HepG2 (cell line): Measurements from ENCODE around the gene SEC61G. TPM values are rescaled to one million over a fixed set of nuclear protein-coding genes. Genes with fewer than 3 reads are reported as not detected.

Experiments used
- ATF1 ChIP-seq: IDR thresholded peaks from 2 replicates; pipeline ENCODE4 v1.6.1; 2016; ENCODE audit warnings: mild to moderate bottlenecking, control low read depth
- ATF7 ChIP-seq, 2 experiments: fragments of 450-650 bp in 1 of 2; sonication (generic) in 1 of 2; formaldehyde crosslinking in 1 of 2; IDR thresholded peaks; 2 replicates each; pipeline versions ENCODE4 v1.4.0 to v1.6.1; 2016 to 2020; ENCODE audit warnings: antibody characterized with exemption in 1 of 2, mild to moderate bottlenecking in 1 of 2, missing genetic modification reagents in 1 of 2
- BORCS8-MEF2B ChIP-seq: sonication (generic); formaldehyde crosslinking; IDR thresholded peaks from 2 replicates; pipeline ENCODE4 v1.8.0; 2022; ENCODE audit warnings: mild to moderate bottlenecking, missing genetic modification reagents
- FOXP1 ChIP-seq, 2 experiments: fragments of 450-650 bp in 1 of 2; IDR thresholded peaks; 2 replicates each; pipeline ENCODE4 v1.6.1; 2017 to 2018; ENCODE audit warnings: antibody characterized with exemption in 1 of 2
- HDAC1 ChIP-seq: sonication (generic); formaldehyde crosslinking; IDR thresholded peaks from 2 replicates; pipeline ENCODE4 v1.5.1; 2020; ENCODE audit warnings: mild to moderate bottlenecking, missing genetic modification reagents
- HIVEP1 ChIP-seq: sonication (generic); formaldehyde crosslinking; IDR thresholded peaks from 2 replicates; pipeline ENCODE4 v1.4.0; 2020; ENCODE audit warnings: mild to moderate bottlenecking, missing genetic modification reagents
- KAT7 ChIP-seq: IDR thresholded peaks from 2 replicates; pipeline ENCODE4 v1.6.1; 2018; ENCODE audit warnings: borderline replicate concordance, missing compliant biosample characterization
- NFKBIZ ChIP-seq: IDR thresholded peaks from 2 replicates; pipeline ENCODE4 v1.6.1; 2018; ENCODE audit warnings: missing genetic modification reagents, missing compliant biosample characterization
- ONECUT2 ChIP-seq: sonication (generic); formaldehyde crosslinking; IDR thresholded peaks from 2 replicates; pipeline ENCODE4 v1.4.0; 2020; ENCODE audit warnings: missing genetic modification reagents
- PHF20 ChIP-seq: sonication (generic); formaldehyde crosslinking; IDR thresholded peaks from 2 replicates; pipeline ENCODE4 v1.5.0; 2020; ENCODE audit warnings: mild to moderate bottlenecking, missing genetic modification reagents
- SOX13 ChIP-seq, 3 experiments: fragments of 450-650 bp in 1 of 3; sonication (generic) in 1 of 3; formaldehyde crosslinking in 1 of 3; IDR thresholded peaks in 2 of 3; conservative IDR thresholded peaks in 1 of 3; 2 replicates each; pipeline versions ENCODE4 v1.5.0 to v1.6.1; 2016 to 2020; ENCODE audit warnings: antibody characterized with exemption in 1 of 3, mild to moderate bottlenecking in 1 of 3, missing compliant biosample characterization in 1 of 3, missing genetic modification reagents in 1 of 3, moderate library complexity in 1 of 3
- ZBTB3 ChIP-seq: sonication (generic); formaldehyde crosslinking; IDR thresholded peaks from 2 replicates; pipeline ENCODE4 v1.4.0; 2020; ENCODE audit warnings: low read depth, mild to moderate bottlenecking, moderate library complexity, missing genetic modification reagents, borderline replicate concordance
- polyA plus RNA-seq, 8 experiments: library from polyadenylated mRNA; depleted of rRNA in 3 of 8; stranded (reverse) in 7 of 8; unstranded in 1 of 8; fragments of >200 nt; fragmentation: Illumina TruSeq in 4 of 8; extraction: Trizol in 4 of 8; gene quantifications; 2 replicates each; pipeline versions ENCODE4 v1.2.1 to v1.2.3, GENCODE V29; 2011 to 2016; ENCODE audit warnings: low read depth in 4 of 8, missing spikeins in 1 of 8, mixed read lengths in 1 of 8; ENCODE audit not compliant: insufficient read depth in 1 of 8
- total RNA-seq, 5 experiments: library from RNA; depleted of rRNA; stranded (reverse); fragments of >200 nt; fragmentation: Illumina TruSeq; extraction: Trizol; gene quantifications; 2 replicates each; pipeline ENCODE4 v1.2.3, GENCODE V29; 2016; ENCODE audit warnings: low read depth in 1 of 5
- TF ChIP-seq, protein P1 (sequence below): sonication (generic); formaldehyde crosslinking; IDR thresholded peaks from 2 replicates; pipeline ENCODE4 v1.4.0; 2020; ENCODE audit warnings: missing genetic modification reagents
- TF ChIP-seq, protein P2 (sequence below): sonication (generic); formaldehyde crosslinking; IDR thresholded peaks from 2 replicates; pipeline ENCODE4 v1.4.0; 2020; ENCODE audit warnings: missing genetic modification reagents, mild to moderate bottlenecking, borderline replicate concordance
- TF ChIP-seq, protein P3 (sequence below): sonication (generic); formaldehyde crosslinking; IDR thresholded peaks from 2 replicates; pipeline ENCODE4 v1.5.1; 2020; ENCODE audit warnings: missing genetic modification reagents, mild to moderate bottlenecking, borderline replicate concordance

The SEC61G gene
- total and polyA plus RNA-seq, 2 of the 13 experiments (the other 11 are each of a cell fraction or from before 2014, with no cell fraction given), result 126 to 328 TPM

DNA sequence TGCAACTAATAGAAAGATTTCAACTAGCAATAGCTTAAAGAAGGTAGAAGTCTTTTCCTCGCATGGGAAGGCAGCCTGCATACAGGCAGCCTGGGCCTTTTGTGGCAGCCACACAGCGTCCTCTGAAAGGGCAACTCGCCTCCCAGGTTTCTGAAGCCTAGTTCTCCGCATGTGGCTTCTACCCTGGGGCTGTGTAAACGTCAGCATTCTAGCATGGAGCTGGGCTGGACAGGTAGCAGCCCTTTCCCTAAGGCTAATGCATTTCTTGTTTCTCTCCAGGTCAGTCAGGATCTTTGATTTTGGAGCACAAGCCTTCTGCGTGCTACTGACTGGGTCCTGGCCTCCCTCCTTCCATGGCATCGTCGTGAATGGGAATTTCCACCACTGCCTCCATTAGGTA is 23.8 kb upstream of the SEC61G start (continued):
- TF ChIP-seq, protein P1, sequence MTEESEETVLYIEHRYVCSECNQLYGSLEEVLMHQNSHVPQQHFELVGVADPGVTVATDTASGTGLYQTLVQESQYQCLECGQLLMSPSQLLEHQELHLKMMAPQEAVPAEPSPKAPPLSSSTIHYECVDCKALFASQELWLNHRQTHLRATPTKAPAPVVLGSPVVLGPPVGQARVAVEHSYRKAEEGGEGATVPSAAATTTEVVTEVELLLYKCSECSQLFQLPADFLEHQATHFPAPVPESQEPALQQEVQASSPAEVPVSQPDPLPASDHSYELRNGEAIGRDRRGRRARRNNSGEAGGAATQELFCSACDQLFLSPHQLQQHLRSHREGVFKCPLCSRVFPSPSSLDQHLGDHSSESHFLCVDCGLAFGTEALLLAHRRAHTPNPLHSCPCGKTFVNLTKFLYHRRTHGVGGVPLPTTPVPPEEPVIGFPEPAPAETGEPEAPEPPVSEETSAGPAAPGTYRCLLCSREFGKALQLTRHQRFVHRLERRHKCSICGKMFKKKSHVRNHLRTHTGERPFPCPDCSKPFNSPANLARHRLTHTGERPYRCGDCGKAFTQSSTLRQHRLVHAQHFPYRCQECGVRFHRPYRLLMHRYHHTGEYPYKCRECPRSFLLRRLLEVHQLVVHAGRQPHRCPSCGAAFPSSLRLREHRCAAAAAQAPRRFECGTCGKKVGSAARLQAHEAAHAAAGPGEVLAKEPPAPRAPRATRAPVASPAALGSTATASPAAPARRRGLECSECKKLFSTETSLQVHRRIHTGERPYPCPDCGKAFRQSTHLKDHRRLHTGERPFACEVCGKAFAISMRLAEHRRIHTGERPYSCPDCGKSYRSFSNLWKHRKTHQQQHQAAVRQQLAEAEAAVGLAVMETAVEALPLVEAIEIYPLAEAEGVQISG, result no peak
- TF ChIP-seq, protein P2, sequence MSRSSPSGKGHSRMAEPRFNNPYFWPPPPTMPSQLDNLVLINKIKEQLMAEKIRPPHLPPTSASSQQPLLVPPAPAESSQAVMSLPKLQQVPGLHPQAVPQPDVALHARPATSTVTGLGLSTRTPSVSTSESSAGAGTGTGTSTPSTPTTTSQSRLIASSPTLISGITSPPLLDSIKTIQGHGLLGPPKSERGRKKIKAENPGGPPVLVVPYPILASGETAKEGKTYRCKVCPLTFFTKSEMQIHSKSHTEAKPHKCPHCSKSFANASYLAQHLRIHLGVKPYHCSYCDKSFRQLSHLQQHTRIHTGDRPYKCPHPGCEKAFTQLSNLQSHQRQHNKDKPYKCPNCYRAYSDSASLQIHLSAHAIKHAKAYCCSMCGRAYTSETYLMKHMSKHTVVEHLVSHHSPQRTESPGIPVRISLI (CRISPR knock-in tag), result no peak
- TF ChIP-seq ONECUT2 (CRISPR knock-in tag) (no peak), HIVEP1 (CRISPR knock-in tag) (no peak), ZBTB3 (CRISPR knock-in tag) (no peak), PHF20 (CRISPR knock-in tag) (no peak), BORCS8-MEF2B (no peak), SOX13 (IDR thresholded peaks at IDR 0.05) (no peak), SOX13 (CRISPR knock-in tag; conservative IDR thresholded peaks at IDR 0.05 in 1 of 2, IDR thresholded peaks at IDR 0.05 in 1 of 2) (no peak), KAT7 (CRISPR knock-in tag) (no peak), ATF7 (IDR thresholded peaks at IDR 0.05) (no peak), ATF7 (CRISPR knock-in tag; IDR thresholded peaks at IDR 0.05) (no peak), NFKBIZ (CRISPR knock-in tag) (no peak), FOXP1 (IDR thresholded peaks at IDR 0.05) (no peak), FOXP1 (CRISPR knock-in tag; IDR thresholded peaks at IDR 0.05) (no peak), HDAC1 (CRISPR knock-in tag) (no peak), ATF1 (CRISPR knock-in tag) (no peak)
- TF ChIP-seq, protein P3, sequence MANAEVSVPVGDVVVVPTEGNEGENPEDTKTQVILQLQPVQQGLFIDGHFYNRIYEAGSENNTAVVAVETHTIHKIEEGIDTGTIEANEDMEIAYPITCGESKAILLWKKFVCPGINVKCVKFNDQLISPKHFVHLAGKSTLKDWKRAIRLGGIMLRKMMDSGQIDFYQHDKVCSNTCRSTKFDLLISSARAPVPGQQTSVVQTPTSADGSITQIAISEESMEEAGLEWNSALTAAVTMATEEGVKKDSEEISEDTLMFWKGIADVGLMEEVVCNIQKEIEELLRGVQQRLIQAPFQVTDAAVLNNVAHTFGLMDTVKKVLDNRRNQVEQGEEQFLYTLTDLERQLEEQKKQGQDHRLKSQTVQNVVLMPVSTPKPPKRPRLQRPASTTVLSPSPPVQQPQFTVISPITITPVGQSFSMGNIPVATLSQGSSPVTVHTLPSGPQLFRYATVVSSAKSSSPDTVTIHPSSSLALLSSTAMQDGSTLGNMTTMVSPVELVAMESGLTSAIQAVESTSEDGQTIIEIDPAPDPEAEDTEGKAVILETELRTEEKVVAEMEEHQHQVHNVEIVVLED (CRISPR knock-in tag), result no peak
